HG03439 (cell line): Measurements from ENCODE around the gene MATK.

ENCODE experiments used
- ATAC-seq: cut with Tn5 transposase; IDR thresholded peaks from one replicate; pipeline ENCODE4 v1.9.1; 2021; ENCODE audit warnings: mild to moderate bottlenecking, moderate library complexity; ENCODE audit not compliant: unreplicated experiment

Gene MATK

DNA sequence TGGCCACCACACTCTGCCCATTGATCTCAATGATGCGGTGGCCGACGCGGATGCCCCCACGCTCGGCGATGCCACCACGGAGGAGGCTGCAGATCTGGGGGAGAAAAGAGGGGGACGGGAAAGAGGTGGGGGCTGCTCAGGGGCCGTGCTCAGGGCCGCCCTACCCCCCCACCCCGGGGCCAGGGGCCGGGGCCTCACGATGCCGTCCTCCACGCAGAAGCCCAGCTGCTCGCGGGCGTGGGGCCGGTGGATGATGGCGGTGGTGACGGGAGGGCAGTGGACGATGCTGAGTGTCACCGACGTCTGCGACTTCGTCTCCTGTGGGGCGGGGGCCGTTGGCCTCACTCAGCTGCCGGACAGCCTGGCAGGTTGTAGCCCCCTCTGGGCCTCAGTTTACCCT lies 34.9 kb downstream of the MATK start:
- ATAC-seq, result no peak

DNA sequence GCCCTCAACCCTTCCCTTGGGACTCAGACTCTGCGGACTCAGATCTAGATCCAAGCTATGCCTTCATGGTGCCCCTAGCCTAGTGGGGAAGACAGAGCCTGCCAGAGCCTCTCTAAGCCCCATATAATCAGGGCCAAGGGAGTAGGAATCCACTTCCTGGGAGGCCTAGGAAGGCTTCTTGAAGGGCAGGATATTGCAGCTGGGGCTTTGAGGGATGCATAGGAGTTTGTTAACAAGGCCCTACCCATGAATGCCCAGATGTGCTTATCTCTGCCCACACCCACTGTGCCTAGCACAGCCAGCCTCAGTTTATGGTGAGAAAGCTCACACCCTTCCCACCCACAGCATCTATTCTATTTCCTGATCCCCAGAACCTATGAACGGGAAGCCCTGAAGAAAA lies 36.0 kb downstream of the MATK start:
- no peak for ATAC-seq

DNA sequence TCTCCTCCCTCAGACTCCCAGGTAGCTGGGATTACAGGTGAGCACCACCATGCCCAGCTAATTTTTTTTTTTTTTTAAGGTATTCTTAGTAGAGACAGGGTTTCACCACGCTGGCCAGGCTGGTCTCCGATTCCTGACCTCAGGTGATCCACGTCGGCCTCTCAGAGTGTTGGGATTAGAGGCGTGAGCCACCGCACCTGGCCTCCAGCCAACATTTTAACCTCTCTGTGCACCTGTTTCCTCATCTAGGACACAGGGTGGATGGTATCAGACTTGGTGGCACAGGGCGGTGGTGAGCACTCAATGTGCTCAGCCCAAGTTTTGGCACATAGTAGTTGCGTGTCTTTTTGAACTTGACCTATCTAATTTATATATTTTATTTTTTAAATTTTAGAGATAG lies 37.2 kb downstream of the MATK start:
- ATAC-seq, result no peak

DNA sequence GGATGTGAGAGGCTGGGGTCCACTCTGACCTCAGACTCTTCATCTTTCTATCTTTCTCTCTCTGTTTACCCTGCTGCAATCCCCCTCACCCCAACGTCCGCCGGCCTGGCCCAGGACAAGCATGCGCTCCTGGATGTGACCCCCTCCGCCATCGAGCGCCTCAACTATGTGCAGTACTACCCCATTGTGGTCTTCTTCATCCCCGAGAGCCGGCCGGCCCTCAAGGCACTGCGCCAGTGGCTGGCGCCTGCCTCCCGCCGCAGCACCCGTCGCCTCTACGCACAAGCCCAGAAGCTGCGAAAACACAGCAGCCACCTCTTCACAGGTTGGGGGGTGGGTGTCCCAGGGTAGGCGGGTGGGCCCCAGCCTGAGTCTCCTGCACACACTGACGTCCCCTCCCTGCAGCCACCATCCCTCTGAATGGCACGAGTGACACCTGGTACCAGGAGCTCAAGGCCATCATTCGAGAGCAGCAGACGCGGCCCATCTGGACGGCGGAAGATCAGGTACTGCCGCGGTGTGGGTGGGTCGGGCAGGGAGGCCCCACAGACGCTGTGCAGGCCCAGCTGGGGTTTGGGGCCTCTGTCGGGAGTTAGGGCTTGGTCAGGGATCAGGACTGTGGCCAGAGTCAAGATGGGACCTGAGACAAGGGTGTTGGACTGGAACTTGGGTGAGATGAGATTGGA lies 39.7 kb downstream of the MATK start:
- ATAC-seq, result no peak

DNA sequence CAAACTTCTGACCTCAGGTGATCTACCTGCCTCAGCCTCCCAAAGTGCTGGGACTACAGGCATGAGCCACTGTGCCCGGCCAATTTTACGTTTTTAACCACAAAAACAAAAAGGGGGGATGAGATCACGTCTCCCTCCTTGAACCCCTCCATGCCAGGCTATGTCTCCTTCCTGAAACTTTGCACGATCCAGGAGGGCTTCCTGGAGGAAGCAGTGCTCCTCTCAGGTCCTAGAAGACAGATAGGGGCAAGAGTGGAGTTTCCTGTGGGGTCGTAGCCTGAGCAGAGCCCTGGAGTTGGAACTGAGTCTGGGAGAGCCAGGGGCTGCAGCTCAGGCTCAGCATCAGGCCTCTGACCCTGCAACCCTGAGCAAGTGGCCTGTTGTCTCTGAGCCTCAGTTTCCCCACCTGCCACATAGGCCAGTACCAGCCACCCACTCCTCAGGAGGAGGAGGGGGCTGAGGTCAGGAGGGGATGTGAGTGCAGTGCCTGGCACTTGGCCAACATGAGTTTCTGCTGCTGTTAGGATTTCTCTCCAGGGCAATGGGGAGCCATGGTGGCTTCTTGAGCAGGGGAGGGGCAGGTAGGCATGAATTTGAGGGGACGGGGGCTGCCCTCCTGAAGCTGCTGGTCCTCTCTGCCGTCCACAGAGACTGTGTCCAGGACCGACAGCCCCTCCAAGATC lies 40.7 kb downstream of the MATK start:
- ATAC-seq, result no peak

DNA sequence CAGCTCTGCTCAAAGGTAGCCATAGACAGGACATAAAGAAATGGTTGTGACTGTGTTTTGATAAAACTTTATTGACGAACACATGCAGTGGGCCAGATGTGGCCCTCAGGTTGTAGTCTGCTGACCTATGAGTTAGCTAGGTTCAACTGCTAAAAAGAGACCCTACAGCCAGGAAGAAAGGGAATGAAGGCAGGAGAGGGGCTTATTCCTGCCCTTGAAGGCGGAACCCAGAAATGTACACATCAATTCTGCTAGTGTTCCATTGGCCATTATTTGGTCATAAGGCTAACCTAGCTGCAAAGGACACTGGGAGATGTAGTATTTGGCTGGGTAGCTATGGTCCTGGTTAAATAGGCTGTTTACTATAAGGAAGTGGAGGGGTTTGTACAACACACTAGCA lies 42.7 kb downstream of the MATK start:
- ATAC-seq, result no peak

DNA sequence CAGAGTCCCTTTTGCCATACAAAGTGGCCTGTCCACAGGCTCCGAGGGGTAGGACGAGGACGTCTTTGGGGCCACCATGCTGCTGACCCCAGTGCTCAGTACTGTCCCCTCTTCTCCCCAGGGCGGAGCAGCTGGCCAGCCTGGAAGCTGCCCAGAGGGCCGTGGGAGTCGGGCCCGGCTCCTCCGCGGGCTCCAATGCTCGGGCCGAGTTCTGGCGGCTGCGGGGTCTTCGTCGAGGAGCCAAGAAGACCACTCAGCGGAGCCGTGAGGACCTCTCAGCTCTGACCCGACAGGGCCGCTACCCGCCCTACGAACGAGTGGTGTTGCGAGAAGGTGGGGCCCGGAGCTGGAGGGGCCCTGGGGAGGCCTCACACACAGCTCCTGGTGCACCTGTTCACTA lies 45.8 kb downstream of the MATK start:
- no peak for ATAC-seq

DNA sequence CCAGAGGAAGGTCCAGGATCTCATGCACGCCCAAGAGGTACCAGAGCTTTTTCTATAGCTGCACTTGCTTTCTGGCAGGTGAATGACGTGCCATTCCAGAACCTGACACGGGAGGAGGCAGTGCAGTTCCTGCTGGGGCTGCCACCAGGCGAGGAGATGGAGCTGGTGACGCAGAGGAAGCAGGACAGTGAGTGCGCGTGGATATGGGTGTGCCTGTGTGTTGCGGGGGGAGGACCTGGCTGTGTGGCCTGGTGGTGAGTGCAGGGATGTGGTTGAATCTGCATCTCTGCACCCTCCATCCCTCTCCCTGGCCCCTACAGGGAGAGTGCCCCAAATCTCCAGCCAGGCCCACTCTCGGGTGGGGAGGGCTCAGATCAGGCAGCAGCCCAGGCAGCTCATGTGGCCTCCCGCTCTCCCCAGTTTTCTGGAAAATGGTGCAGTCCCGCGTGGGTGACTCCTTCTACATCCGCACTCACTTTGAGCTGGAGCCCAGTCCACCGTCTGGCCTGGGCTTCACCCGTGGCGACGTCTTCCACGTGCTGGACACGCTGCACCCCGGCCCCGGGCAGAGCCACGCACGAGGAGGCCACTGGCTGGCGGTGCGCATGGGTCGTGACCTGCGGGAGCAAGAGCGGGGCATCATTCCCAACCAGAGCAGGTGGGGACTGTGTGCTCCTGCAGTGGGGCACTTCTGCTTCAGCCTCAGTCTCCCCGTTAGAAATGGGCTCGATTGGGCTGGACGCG lies 47.5 kb downstream of the MATK start:
- ATAC-seq, result no peak

DNA sequence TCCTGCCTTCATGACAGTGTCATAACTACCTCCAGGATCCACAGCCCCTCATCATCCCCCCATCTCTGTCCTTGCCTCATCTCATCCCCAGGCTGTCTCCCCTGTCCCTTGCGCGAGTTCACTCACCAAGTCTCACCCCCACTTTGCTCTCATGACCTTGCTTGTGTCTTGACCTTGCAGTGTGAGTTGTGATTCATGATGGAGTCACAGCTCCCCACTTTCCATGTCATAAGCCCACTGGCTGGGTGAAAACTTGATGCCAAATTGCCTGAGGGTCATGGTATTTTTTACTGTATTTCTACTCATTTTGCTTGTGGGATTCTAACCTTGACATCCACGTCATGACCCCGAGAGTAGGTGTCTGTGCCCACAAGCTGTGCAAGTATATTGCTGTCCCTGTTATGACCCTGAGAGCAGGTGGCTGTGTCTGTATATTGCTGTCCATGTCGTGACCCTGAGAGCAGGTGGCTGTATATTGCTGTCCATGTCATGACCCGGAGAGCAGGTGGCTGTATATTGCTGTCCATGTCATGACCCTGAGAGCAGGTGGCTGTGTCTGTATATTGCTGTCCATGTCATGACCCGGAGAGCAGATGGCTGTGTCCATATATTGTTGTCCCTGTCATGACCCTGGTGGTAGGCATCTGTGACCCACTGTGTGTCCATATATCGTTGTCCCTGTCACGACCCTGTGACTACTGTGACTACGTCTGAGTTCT lies 48.5 kb downstream of the MATK start:
- no peak for ATAC-seq

DNA sequence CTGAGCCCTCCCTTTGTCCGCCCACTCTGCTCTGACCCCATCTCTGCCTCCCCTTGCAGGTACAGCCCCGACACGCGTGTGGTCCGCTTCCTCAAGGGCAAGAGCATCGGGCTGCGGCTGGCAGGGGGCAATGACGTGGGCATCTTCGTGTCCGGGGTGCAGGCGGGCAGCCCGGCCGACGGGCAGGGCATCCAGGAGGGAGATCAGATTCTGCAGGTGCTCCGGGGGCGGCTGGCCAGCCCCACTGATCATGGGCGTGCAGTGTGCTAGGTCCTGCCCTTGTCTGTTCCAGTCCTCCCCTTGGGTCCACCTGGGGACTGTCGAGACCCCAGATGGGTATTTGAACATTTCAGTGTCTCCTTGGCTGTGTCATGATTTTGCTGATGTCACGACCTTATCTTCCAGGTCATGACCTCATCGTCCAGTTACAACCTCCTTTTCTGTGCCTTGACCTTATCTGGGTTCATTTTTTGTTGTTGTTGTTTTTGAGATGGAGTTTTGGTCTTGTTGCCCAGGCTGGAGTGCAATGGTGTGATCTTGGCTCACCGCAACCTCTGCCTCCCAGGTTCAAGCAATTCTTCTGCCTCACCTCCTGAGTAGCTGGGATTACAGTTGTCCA lies 50.0 kb downstream of the MATK start:
- ATAC-seq, result no peak

DNA sequence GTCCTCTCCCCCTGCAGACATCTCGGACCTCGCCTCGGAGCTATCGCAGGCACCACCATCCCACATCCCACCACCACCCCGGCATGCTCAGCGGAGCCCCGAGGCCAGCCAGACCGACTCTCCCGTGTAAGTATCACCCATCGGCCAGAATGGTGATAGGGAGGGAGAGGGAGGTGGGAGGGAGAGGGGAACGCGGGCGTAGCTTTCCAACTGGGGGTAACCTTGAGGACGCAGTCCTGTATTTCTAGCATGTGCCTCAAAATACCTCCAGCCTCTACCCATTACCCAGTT lies 51.9 kb downstream of the MATK start:
- ATAC-seq, result no peak

DNA sequence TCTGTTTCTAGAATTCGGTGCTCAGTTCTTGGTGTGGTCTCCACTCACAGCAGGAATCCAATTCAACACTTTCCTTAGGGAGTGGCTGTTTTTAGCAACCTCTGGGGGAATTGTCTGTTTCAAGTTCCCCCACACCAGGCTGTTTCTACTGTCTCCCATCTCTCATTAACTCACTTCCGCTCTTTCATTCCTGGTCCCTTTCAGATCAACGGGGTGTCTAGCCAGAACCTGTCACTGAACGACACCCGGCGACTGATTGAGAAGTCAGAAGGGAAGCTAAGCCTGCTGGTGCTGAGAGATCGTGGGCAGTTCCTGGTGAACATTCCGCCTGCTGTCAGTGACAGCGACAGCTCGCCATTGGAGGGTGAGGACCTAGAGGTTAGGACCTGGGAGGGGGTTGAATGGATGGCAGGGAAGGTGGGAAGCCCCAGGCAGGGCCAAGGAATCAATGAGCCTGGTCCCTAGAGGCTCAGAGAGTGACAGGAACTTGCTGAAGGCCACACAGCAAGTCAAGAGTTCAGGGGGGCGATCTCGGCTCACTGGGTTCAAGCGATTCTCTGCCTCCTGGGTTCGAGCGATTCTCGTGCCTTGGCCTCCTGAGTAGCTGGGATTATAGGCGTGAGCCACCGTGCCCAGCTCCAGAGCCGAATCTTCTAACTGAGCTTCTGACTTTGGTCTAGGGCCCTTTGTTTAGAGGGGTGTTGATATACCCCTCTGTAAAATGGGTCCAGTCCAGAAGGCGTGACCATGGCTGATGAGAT lies 52.5 kb downstream of the MATK start:
- no peak for ATAC-seq

DNA sequence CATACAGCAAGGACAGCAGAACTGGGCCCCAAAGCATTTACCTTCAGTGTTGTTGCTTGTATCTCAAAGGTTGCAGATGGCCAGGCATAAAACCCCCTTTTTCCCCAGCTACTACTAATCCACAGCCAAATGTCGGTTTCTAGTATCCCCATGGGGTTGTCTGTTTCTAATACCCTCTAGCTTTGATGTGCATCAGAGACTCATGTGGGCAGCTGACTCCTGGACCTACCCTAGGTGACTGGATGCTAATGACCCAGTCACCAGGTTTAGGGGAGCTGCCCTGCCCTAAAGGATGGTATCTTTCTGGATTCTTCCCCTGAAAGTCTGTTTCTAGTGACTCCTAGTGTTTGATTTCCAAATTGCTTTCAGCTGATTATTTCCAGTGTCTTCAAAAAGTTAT lies 54.1 kb downstream of the MATK start:
- no peak for ATAC-seq

DNA sequence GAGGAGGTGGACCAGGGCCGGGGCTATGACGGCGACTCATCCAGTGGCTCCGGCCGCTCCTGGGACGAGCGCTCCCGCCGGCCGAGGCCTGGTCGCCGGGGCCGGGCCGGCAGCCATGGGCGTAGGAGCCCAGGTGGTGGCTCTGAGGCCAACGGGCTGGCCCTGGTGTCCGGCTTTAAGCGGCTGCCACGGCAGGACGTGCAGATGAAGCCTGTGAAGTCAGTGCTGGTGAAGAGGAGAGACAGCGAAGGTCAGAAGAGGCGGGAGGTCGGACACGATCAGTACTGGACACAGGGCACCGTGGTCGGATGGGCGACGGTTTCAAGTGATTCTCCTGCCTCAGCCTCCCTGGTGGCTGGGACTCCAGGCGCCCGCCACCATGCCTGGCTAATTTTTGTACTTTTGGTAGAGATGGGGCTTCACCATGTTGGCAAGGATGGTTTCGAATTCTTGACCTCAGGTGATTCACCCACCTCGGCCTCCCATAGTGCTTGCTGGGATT lies 55.7 kb downstream of the MATK start:
- ATAC-seq, result no peak
